HCT116 (cell line): ENCODE measurements around the gene LRRC15. TPM values are rescaled to one million over a fixed set of nuclear protein-coding genes. Genes with fewer than 3 reads are reported as not detected.

Experiments
- ATAC-seq: fragments of 200-7000 bp; cut with Tn5 transposase; 2 replicates; pipeline ENCODE4 v1.9.1; 2020; ENCODE audit warnings: mild to moderate bottlenecking, moderate library complexity
- BruUV-seq: library from RNA; stranded (reverse); fragments of 400-500 nt; replicated peaks from 2 replicates; lab custom pipeline; 2021; lab: Mats Ljungman, UMichigan
- CTCF ChIA-PET: fragments of 300-600 bp; sonication (Branson Sonifier 250); formaldehyde crosslinking; loops from one replicate; lab custom pipeline; 2021; ENCODE audit warnings: antibody characterized with exemption; lab: Charles Lee
- POLR2A ChIA-PET: fragments of 300-600, 350-600 bp; sonication (Branson Sonifier 250); formaldehyde crosslinking; loops from one replicate; lab custom pipeline; 2021; ENCODE audit warnings: antibody characterized with exemption; lab: Charles Lee
- RAD21 ChIA-PET, 2 experiments: fragments of 300-600 bp; sonication (Branson Sonifier 250); formaldehyde crosslinking; loops; one replicate each; lab custom pipeline; 2023; ENCODE audit warnings: low total read pairs in 2 of 2; ENCODE audit not compliant: uncharacterized antibody in 2 of 2, unreplicated experiment in 2 of 2, low non-redundant PET in 1 of 2; lab: Charles Lee
- DNase-seq: peaks from one replicate; pipeline ENCODE4 v3.0.0-alpha.2; 2010; ENCODE audit warnings: low read depth, low spot score
- H2AFZ ChIP-seq: fragments of 200-600 bp; shearing (Covaris generic), sonication (generic); 2 replicates; pipeline ENCODE4 v1.6.1; 2017; ENCODE audit warnings: low read depth, mixed run types, mixed read lengths, antibody characterized with exemption, low read length; ENCODE audit not compliant: poor library complexity, severe bottlenecking
- H3K27ac ChIP-seq: 2 replicates; pipeline ENCODE4 v1.5.1; 2012; ENCODE audit warnings: low read depth, low read length
- H3K27me3 ChIP-seq: fragments of 200-600 bp; sonication (generic); 2 replicates; pipeline ENCODE4 v1.6.1; 2016; ENCODE audit warnings: mixed run types, low read length, mixed read lengths; ENCODE audit not compliant: insufficient read depth
- H3K36me3 ChIP-seq, 2 experiments: fragments of 200-500 bp in 1 of 2; fragments of 200-600 bp in 1 of 2; sonication (Bioruptor generic) in 1 of 2; sonication (generic) in 1 of 2; 2 replicates each; pipeline versions ENCODE4 v1.5.1 to v1.6.1; 2014 to 2016; ENCODE audit warnings: low read length in 2 of 2, inconsistent platforms in 1 of 2, mixed read lengths in 1 of 2, mixed run types in 1 of 2; ENCODE audit not compliant: insufficient read depth in 2 of 2, control insufficient read depth in 1 of 2
- H3K4me1 ChIP-seq, 2 experiments: fragments of 200-600 bp in 1 of 2; sonication (generic) in 1 of 2; 2 replicates each; pipeline versions ENCODE4 v1.5.1 to v1.6.1; 2012 to 2017; ENCODE audit warnings: low read length in 2 of 2, inconsistent platforms in 1 of 2, mild to moderate bottlenecking in 1 of 2, mixed read lengths in 1 of 2, mixed run types in 1 of 2, moderate library complexity in 1 of 2; ENCODE audit not compliant: insufficient read depth in 2 of 2, control insufficient read depth in 1 of 2
- H3K4me2 ChIP-seq: fragments of 200-600 bp; sonication (generic); 2 replicates; pipeline ENCODE4 v1.6.1; 2017; ENCODE audit warnings: mixed run types, low read length, mixed read lengths
- H3K4me3 ChIP-seq, 2 experiments: fragments of 200-600 bp in 1 of 2; sonication (generic) in 1 of 2; replicated peaks in 1 of 2; 2 replicates each; pipeline ENCODE4 v1.5.1; 2011 to 2016; ENCODE audit warnings: low read length in 2 of 2, control low read depth in 1 of 2, low read depth in 1 of 2, mild to moderate bottlenecking in 1 of 2, mixed read lengths in 1 of 2, mixed run types in 1 of 2
- H3K79me2 ChIP-seq: fragments of 200-600 bp; sonication (generic); 2 replicates; pipeline ENCODE4 v1.6.1; 2017; ENCODE audit warnings: mild to moderate bottlenecking, mixed run types, low read length, moderate library complexity, mixed read lengths; ENCODE audit not compliant: insufficient read depth
- H3K9ac ChIP-seq: fragments of 200-600 bp; sonication (generic); 2 replicates; pipeline ENCODE4 v1.6.1; 2016; ENCODE audit warnings: low read length, mixed read lengths
- H3K9me2 ChIP-seq: fragments of 200-600 bp; sonication (generic), shearing (Covaris generic); 2 replicates; pipeline ENCODE4 v1.6.1; 2017; ENCODE audit warnings: mixed run types, mild to moderate bottlenecking, moderate library complexity; ENCODE audit not compliant: insufficient read depth
- H3K9me3 ChIP-seq, 2 experiments: fragments of 200-500 bp in 1 of 2; fragments of 200-600 bp in 1 of 2; sonication (Bioruptor generic) in 1 of 2; sonication (generic) in 1 of 2; 2 replicates each; pipeline ENCODE4 v1.6.1; 2014 to 2017; ENCODE audit warnings: low read length in 2 of 2, mixed read lengths in 2 of 2, inconsistent platforms in 1 of 2, low read depth in 1 of 2, mild to moderate bottlenecking in 1 of 2, mixed run types in 1 of 2, moderate library complexity in 1 of 2; ENCODE audit not compliant: control insufficient read depth in 1 of 2, insufficient read depth in 1 of 2
- H4K20me1 ChIP-seq: fragments of 200-600 bp; sonication (generic), shearing (Covaris generic); 2 replicates; pipeline ENCODE4 v1.6.1; 2017; ENCODE audit warnings: mixed run types, mild to moderate bottlenecking, moderate library complexity; ENCODE audit not compliant: insufficient read depth
- CBX3 ChIP-seq: IDR thresholded peaks from 2 replicates; pipeline ENCODE4 v1.6.1; 2012; ENCODE audit warnings: low read depth
- CTCF ChIP-seq, 3 experiments: fragments of 200-600 bp in 1 of 3; sonication (generic) in 1 of 3; IDR thresholded peaks in 2 of 3; conservative IDR thresholded peaks in 1 of 3; 2 replicates each; pipeline ENCODE4 v1.5.1; 2012 to 2017; ENCODE audit warnings: low read depth in 2 of 3, low read length in 2 of 3, antibody characterized with exemption in 1 of 3, borderline replicate concordance in 1 of 3, control low read depth in 1 of 3, mild to moderate bottlenecking in 1 of 3, mixed read lengths in 1 of 3, mixed run types in 1 of 3, moderate library complexity in 1 of 3; ENCODE audit not compliant: insufficient read depth in 1 of 3
- EGR1 ChIP-seq: IDR thresholded peaks from 2 replicates; pipeline ENCODE4 v1.6.1; 2012; ENCODE audit warnings: low read depth
- ELF1 ChIP-seq: IDR thresholded peaks from 2 replicates; pipeline ENCODE4 v1.6.1; 2012; ENCODE audit warnings: low read depth, borderline replicate concordance
- JUND ChIP-seq: IDR thresholded peaks from 2 replicates; pipeline ENCODE4 v1.6.1; 2012
- YY1 ChIP-seq: IDR thresholded peaks from 2 replicates; pipeline ENCODE4 v1.6.1; 2011; ENCODE audit warnings: low read length, low read depth, moderate library complexity, mild to moderate bottlenecking; ENCODE audit not compliant: insufficient replicate concordance; ENCODE audit errors: extremely low read depth
- intact Hi-C: fragments of 100-400 bp; cut with micrococcal nuclease; formaldehyde crosslinking; loops from 2 replicates; pipeline ENCODE4 v1.10.0; 2022
- total RNA-seq: library from RNA; stranded (reverse); gene quantifications from one replicate; pipeline ENCODE4 v1.2.1, GENCODE V29; 2021; ENCODE audit not compliant: unreplicated experiment
- TF ChIP-seq, protein P1 (sequence below): IDR thresholded peaks from 2 replicates; pipeline ENCODE4 v1.6.1; 2011; ENCODE audit warnings: mild to moderate bottlenecking, low read length, moderate library complexity; ENCODE audit not compliant: insufficient replicate concordance; ENCODE audit errors: extremely low read depth

Gene LRRC15
- total RNA-seq, 1 experiment from 2014 or later: not detected

DNA sequence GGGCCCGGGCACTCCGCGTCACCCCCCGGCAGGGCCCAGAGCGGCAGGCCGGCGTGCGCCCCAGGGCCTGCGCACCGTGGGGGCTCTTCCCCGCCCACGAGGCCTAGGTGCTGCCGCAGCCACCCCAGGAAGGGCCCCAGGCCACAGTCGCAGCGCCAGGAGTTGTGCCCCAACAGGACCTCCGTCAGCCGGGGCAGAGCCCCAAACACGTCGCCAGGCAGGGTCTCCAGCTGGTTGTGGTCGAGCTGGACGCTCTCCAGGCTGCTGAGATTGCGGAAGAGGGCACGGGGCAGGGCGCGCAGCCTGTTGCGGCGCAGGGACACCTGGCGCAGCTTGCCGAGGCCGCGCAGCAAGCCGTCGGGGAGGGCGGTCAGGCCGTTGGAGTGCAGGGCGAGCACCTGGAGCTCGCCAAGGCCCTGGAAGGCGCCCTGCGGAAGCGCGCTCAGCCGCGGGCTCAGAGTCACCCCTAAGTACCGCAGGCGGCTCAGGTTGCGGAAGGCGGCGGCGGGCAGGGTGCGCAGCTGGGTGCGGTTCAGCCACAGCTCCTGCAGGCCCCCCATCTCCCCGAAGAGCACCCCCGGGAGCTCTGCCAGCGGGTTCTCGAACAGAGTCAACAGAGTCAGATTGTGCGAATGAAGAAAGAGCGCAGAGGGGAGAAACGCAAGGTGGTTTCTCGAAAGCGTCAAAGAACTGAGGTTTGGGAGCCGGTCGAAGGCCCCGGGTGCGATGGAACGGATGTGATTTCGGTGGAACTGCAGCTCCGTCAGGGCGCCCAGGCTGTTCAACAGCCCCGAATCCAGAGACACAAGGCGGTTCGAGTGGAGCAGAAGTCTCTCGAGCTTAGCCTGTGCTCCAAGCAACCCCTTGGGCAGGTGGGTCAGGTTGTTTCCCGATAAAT is 27.6 kb upstream of the LRRC15 start:
- Histone ChIP-seq H3K4me2 (no peak overlapping the region), H3K27me3 (no peaks in the 10 kb centered on the region), H3K9ac (no peak overlapping the region), H3K36me3 (no peaks in the 10 kb centered on the region), H3K4me3 (no peak overlapping the region), H3K9me2 (no peaks in the 10 kb centered on the region), H3K9me3 (no peaks in the 10 kb centered on the region), H2AFZ (no peak overlapping the region), H3K79me2 (no peaks in the 10 kb centered on the region), H3K4me1 (no peaks in the 10 kb centered on the region), H4K20me1 (no peaks in the 10 kb centered on the region), H3K27ac (no peak overlapping the region)
- TF ChIP-seq CTCF (IDR thresholded peaks at IDR 0.05 in 2 of 3, conservative IDR thresholded peaks at IDR 0.05 in 1 of 3; ENCODE audit: borderline replicate concordance in 1 of 3, insufficient read depth in 1 of 3, low read depth in 2 of 3, low read length in 2 of 3): no peak
- no peak for TF ChIP-seq EGR1
- TF ChIP-seq CBX3: no peak
- no peak for TF ChIP-seq YY1
- TF ChIP-seq, protein P1, sequence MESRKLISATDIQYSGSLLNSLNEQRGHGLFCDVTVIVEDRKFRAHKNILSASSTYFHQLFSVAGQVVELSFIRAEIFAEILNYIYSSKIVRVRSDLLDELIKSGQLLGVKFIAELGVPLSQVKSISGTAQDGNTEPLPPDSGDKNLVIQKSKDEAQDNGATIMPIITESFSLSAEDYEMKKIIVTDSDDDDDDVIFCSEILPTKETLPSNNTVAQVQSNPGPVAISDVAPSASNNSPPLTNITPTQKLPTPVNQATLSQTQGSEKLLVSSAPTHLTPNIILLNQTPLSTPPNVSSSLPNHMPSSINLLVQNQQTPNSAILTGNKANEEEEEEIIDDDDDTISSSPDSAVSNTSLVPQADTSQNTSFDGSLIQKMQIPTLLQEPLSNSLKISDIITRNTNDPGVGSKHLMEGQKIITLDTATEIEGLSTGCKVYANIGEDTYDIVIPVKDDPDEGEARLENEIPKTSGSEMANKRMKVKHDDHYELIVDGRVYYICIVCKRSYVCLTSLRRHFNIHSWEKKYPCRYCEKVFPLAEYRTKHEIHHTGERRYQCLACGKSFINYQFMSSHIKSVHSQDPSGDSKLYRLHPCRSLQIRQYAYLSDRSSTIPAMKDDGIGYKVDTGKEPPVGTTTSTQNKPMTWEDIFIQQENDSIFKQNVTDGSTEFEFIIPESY: no peak
- TF ChIP-seq JUND: no peak
- no peak for TF ChIP-seq ELF1
- POLR2A ChIA-PET: no interaction called here
- ATAC-seq (no peak), DNase-seq (no peak)
- CTCF ChIA-PET: no interaction called here
- BruUV-seq: no TSS peak
- intact Hi-C loops: no loop called here
- RAD21 ChIA-PET: no interaction called here
